ENCODE measurements around the gene VAMP4. TPM values are rescaled to one million over a fixed set of nuclear protein-coding genes. Genes with fewer than 3 reads are reported as not detected.

Gene VAMP4
- total RNA-seq, 4 donors from 2014 or later = 3.5 to 11.4 (median 6.3) TPM

DNA sequence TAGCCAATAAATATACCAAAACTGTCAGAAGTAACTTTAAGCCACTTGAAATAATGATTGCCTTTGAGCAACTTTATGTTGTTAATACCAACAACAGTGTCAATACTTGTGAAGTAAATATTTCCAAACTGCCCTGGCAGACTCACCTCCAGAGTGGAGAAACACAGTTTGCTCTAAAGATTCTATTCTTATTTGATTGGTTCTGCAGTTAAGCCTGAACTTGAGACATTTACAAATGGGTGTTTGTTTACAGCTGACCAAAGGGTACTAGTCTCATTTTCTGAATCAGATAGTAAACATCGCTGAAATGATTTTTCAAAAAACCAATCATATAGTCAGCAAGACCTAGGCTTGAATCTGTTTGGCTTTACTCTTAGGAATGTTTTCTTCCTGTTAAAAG lies 88.1 kb downstream of the VAMP4 start:
- no peaks in the 10 kb centered on the region for H3K27me3 ChIP-seq
- intact Hi-C loops (cut with DNase I) = no loop called here
- peaks cover 0 to 32% (median 15%) of the 10 kb centered on the region in 3 donors for H3K4me1 ChIP-seq
- H3K36me3 ChIP-seq = no peaks in the 10 kb centered on the region
- no peaks in the 10 kb centered on the region for H3K9me3 ChIP-seq
- H3K4me3 ChIP-seq = no peak overlapping the region
- peak overlapping the region; percentile 49 to 85 (median 74) for H3K27ac ChIP-seq
- TF ChIP-seq, protein P1, sequence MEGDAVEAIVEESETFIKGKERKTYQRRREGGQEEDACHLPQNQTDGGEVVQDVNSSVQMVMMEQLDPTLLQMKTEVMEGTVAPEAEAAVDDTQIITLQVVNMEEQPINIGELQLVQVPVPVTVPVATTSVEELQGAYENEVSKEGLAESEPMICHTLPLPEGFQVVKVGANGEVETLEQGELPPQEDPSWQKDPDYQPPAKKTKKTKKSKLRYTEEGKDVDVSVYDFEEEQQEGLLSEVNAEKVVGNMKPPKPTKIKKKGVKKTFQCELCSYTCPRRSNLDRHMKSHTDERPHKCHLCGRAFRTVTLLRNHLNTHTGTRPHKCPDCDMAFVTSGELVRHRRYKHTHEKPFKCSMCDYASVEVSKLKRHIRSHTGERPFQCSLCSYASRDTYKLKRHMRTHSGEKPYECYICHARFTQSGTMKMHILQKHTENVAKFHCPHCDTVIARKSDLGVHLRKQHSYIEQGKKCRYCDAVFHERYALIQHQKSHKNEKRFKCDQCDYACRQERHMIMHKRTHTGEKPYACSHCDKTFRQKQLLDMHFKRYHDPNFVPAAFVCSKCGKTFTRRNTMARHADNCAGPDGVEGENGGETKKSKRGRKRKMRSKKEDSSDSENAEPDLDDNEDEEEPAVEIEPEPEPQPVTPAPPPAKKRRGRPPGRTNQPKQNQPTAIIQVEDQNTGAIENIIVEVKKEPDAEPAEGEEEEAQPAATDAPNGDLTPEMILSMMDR (IDR thresholded peaks at IDR 0.05) = no peak
- TF ChIP-seq POLR2A (IDR thresholded peaks at IDR 0.05) = no peak
- DNase-seq = no peak
- 54 to 64% methylated on average over 1 of the region's 1 CpG for WGBS, 2 donors

DNA sequence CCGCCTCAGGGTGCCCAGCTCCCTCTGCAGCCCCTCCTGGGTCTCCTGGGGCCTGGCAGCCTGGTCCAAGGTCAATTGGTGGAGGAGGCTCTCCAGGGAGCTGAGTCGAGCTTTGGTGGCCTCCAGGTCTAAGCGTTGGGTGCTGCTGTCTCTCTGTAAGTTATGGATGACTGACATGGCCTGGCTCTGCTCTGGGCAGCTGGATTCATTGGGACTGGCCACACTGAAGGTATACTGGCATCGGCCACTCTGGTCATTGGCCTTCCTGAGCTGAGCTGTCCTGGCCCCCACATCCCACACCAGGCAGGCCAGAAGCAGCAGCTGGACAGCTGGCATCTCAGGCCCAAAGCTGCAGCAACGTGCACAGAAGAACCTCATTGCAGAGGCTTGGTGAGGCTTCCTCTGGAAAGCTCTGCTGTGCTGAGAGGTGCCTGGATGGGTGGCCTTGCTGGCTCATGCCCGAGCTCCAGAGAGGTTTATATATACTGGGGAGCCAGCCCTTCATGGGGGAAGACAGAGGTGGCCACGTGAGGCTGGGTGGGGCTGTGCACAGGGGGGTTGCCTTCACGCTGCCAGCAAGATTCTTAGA lies 89.5 kb downstream of the VAMP4 start, which contains the start of gene MYOC:
MYOC (minus strand) TSS at position 455 of the 589 bp plus-strand sequence; CDS start at position 378, 77 bp downstream.
- TF ChIP-seq, protein P1 (IDR thresholded peaks at IDR 0.05) = no peak
- TF ChIP-seq POLR2A (IDR thresholded peaks at IDR 0.05) = no peak
- Histone ChIP-seq H3K4me3 (no peak within 1 kb of the TSS), H3K9me3 (no peaks in the 10 kb centered on the region), H3K36me3 (no peaks in the 10 kb centered on the region), H3K27ac (peak within 1 kb of the TSS in 3 of 4 donors; percentile 66 to 85 (median 83)), H3K27me3 (no peaks in the 10 kb centered on the region), H3K4me1 (peaks cover 0 to 32% (median 15%) of the 10 kb centered on the region in 3 donors)
- no peak for DNase-seq
- WGBS, 2 donors = 44 to 77% methylated on average over 2 to 4 of the region's 8 CpGs
- intact Hi-C loops (cut with DNase I) = no loop called here

Small RNA genes lying within 50 kb of the gene (small RNA-seq; reads per million reads assigned to genes)
- 0 reads per million in 4 donors for gene RF00601

Other genes starting within 250 kb of the VAMP4 start
- not detected for gene MYOCOS, start 119.8 kb downstream of the VAMP4 start, total RNA-seq
- gene MYOC, start 89.4 kb downstream of the VAMP4 start, total RNA-seq = 10 to 100 TPM in 1 of 4 donors, 1 to 10 TPM in 1, under 1 TPM in 2; 0.31 to 19.1 (median 3.6) TPM
- gene METTL13, start 39.6 kb upstream of the VAMP4 start, total RNA-seq = 10 to 100 TPM; 14.0 to 20.8 (median 18.3) TPM
- 1 to 10 TPM in 3 of 4 donors, under 1 TPM in 1; 0.91 to 3.2 (median 1.8) TPM for gene DNM3, start 99.4 kb upstream of the VAMP4 start, total RNA-seq